ENCODE measurements around the gene PARK7. TPM values are rescaled to one million over a fixed set of nuclear protein-coding genes. Genes with fewer than 3 reads are reported as not detected.

Gene PARK7
- total RNA-seq, 6 experiments from 2014 or later, result 144 to 218 (median 173) TPM

DNA sequence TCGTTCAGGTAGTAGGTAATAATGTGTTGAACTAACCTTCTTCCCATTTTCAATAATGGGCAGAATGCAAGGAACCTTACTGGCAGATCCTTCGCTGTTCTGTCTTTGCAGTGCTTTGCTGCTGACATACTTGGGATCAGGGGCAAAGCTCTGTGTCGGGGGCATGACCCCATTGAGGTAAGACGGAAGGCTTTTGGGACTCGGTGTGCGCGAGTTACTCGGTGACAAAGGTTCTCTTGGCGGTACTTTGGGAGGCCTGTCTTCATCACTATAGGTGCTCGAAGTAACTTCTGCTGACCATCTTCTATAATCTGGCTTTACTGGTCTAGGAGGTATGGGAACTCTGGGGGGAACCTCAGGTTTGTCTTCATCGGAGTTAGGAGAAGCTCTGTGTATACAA lies 51.9 kb downstream of the PARK7 start:
- Histone ChIP-seq H3K4me3 (no peak overlapping the region), H3K9me3 (no peaks in the 10 kb centered on the region), H3K27me3 (no peaks in the 10 kb centered on the region), H3K27ac (peak overlapping the region in 1 of 3 donors; percentile 3), H3K4me1 (peaks cover 0 to 35% (median 6%) of the 10 kb centered on the region in 4 donors), H3K36me3 (peaks cover 0 to 74% (median 36%) of the 10 kb centered on the region in 4 donors)
- 76% methylated on average over 11 of the region's 11 CpGs for WGBS (ENCODE audit: insufficient coverage, low coverage, low lambda C conversion rate, missing lambda C conversion rate)
- ATAC-seq (peak; percentile 0 to 43 (median 4)), DNase-seq (peak in 1 of 3 donors; percentile 58)
- TF ChIP-seq, protein P1, sequence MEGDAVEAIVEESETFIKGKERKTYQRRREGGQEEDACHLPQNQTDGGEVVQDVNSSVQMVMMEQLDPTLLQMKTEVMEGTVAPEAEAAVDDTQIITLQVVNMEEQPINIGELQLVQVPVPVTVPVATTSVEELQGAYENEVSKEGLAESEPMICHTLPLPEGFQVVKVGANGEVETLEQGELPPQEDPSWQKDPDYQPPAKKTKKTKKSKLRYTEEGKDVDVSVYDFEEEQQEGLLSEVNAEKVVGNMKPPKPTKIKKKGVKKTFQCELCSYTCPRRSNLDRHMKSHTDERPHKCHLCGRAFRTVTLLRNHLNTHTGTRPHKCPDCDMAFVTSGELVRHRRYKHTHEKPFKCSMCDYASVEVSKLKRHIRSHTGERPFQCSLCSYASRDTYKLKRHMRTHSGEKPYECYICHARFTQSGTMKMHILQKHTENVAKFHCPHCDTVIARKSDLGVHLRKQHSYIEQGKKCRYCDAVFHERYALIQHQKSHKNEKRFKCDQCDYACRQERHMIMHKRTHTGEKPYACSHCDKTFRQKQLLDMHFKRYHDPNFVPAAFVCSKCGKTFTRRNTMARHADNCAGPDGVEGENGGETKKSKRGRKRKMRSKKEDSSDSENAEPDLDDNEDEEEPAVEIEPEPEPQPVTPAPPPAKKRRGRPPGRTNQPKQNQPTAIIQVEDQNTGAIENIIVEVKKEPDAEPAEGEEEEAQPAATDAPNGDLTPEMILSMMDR (IDR thresholded peaks at IDR 0.05), result no peak
- no peak for TF ChIP-seq POLR2A (IDR thresholded peaks at IDR 0.05)
- intact Hi-C loops (cut with DNase I), result no loop called here

DNA sequence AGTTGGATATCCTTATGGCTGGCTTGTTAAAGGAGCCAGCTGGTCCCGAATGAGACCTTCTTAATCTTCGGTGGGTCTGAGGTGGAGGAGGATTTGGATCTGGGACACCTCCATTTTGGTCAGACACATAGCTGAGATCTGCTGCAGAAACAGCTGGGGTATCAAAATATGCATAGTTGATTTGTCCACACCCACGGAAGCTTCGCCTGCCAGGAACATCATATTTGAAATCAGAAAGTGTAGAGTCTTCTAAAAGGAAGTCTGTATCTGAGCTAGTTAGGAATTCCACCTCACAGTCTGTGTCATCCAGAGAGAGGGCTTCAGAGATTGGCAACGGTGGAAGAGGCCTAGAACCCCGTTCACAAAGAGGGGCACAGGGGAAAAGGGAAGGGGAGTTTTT lies 52.3 kb downstream of the PARK7 start:
- peak; percentile 0 to 15 (median 0) for ATAC-seq
- 62% methylated on average over 6 of the region's 6 CpGs for WGBS (ENCODE audit: insufficient coverage, low coverage, low lambda C conversion rate, missing lambda C conversion rate)
- Histone ChIP-seq H3K36me3 (peaks cover 0 to 76% (median 36%) of the 10 kb centered on the region in 4 donors), H3K9me3 (no peaks in the 10 kb centered on the region), H3K27me3 (no peaks in the 10 kb centered on the region), H3K4me3 (no peak overlapping the region), H3K4me1 (peaks cover 0 to 39% (median 6%) of the 10 kb centered on the region in 4 donors), H3K27ac (no peak overlapping the region)
- intact Hi-C loops (cut with DNase I), result no loop called here
- TF ChIP-seq, protein P1 (IDR thresholded peaks at IDR 0.05), result no peak
- no peak for TF ChIP-seq POLR2A (IDR thresholded peaks at IDR 0.05)
- peak in 1 of 3 donors; percentile 49 for DNase-seq

DNA sequence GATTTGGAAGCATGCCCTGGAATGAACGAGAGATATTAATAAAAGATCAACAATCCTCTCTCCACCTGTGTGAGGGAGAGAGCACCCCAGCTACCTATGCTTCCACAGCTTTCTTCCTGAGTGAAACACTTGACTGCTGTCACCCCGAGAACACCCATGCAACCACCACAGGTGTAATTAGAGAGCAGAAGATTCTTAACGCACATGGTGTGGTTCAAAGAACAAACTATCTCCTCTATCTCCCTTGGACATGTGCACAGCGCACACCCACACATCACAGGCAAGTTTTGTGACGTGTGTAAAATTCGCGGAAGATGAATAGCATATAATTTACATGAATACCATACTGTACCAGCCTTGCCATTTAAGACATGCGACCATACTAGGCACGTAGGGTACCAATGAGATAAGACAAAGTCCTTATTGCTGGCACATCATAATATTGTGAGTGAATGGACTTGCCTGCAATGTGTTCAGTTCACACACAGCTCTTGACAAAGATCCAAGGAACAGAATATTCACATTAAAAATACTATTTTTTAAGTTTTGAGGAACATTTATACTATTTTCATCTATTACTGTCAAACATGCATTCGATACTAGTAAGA lies 53.0 kb downstream of the PARK7 start:
- WGBS (ENCODE audit: insufficient coverage, low coverage, low lambda C conversion rate, missing lambda C conversion rate), result 60% methylated on average over 10 of the region's 10 CpGs
- intact Hi-C loops (cut with DNase I), result no loop called here
- Histone ChIP-seq H3K4me1 (peaks cover 0 to 45% (median 9%) of the 10 kb centered on the region in 4 donors), H3K36me3 (peaks cover 0 to 82% (median 36%) of the 10 kb centered on the region in 4 donors), H3K4me3 (no peak overlapping the region), H3K27ac (peak overlapping the region in 2 of 3 donors; percentile 37 to 100), H3K9me3 (no peaks in the 10 kb centered on the region), H3K27me3 (no peaks in the 10 kb centered on the region)
- TF ChIP-seq, protein P1 (IDR thresholded peaks at IDR 0.05), result no peak
- no peak for TF ChIP-seq POLR2A (IDR thresholded peaks at IDR 0.05)
- DNase-seq (peak in 1 of 3 donors; percentile 42), ATAC-seq (peak in 1 of 4 donors; percentile 0)

DNA sequence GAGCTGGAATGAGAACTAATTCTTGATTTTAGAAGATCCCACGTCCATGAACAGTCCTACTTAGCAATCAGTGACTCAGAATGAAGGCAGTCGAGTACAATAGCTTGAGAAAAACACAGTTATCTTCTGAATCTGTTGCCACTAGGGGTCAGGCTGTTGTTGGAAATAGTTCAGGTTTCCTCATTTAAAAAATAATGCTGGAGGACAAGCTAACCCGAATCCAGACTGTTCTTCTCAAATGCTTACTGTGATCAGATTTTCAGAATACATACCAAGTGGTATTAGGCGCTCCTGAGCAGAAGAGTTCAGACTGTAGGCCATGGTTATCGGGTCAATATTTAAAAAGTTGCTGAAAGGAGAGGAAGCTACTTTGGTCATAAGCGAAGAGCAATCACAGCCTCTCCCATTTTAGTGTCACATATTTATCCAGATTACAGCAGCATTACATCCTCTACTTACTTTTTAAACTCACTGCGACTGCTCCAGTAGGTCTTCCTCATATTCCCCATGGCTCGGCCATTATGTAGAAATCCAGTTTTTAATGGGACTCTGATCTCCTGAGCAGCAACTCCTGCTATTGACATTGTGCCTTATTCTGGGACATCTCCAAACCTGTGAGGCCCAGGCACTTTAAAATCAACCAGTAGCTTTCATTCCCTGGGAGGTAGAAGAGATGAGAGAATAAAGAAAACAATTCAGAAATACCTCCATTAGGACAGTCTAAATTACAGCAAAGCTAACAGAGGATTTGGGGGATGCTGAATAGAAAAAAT lies 53.7 kb downstream of the PARK7 start:
- Histone ChIP-seq H3K27me3 (no peaks in the 10 kb centered on the region), H3K4me3 (no peak overlapping the region), H3K36me3 (peaks cover 0 to 89% (median 34%) of the 10 kb centered on the region in 4 donors), H3K4me1 (peaks cover 0 to 53% (median 12%) of the 10 kb centered on the region in 4 donors), H3K27ac (peak overlapping the region; percentile 2 to 100 (median 37)), H3K9me3 (no peaks in the 10 kb centered on the region)
- 20% methylated on average over 8 of the region's 8 CpGs for WGBS (ENCODE audit: insufficient coverage, low coverage, low lambda C conversion rate, missing lambda C conversion rate)
- TF ChIP-seq POLR2A (IDR thresholded peaks at IDR 0.05), result no peak
- TF ChIP-seq, protein P1 (IDR thresholded peaks at IDR 0.05), result peak; percentile 44 to 66 (median 52)
- ATAC-seq (peak in 3 of 4 donors; percentile 1 to 8 (median 6)), DNase-seq (peak in 1 of 3 donors; percentile 30)
- intact Hi-C loops (cut with DNase I), result no loop called here

Data from right lobe of liver (tissue), 6 donors.